Thyroid gland (tissue), 4 donors: Measurements from ENCODE around the gene DNM2. TPM values are rescaled to one million over a fixed set of nuclear protein-coding genes. Genes with fewer than 3 reads are reported as not detected.

Experiments
- DNase-seq, 2 donors: peaks; one replicate each; pipeline ENCODE4 v3.0.0-alpha.2; 2019
- H3K27ac ChIP-seq, 3 donors: fragments of 200-600 bp; sonication (generic); 1 replicate in 2 of 3; 2 replicates in 1 of 3; pipeline ENCODE4 v1.5.1; 2016 to 2019; ENCODE audit warnings: mild to moderate bottlenecking in 1 of 3, moderate library complexity in 1 of 3
- H3K27me3 ChIP-seq: fragments of 200-600 bp; sonication (generic); one replicate; pipeline ENCODE4 v1.5.1; 2019
- H3K36me3 ChIP-seq, 2 donors: fragments of 200-600 bp; sonication (generic); one replicate each; pipeline ENCODE4 v1.5.1; 2016 to 2019
- H3K4me1 ChIP-seq, 2 donors: fragments of 200-600 bp; sonication (generic); one replicate each; pipeline ENCODE4 v1.5.1; 2017 to 2019
- H3K4me3 ChIP-seq, 3 donors: fragments of 200-600 bp; sonication (generic); replicated peaks in 1 of 3; 1 replicate in 2 of 3; 2 replicates in 1 of 3; pipeline ENCODE4 v1.5.1; 2016; ENCODE audit warnings: mild to moderate bottlenecking in 1 of 3
- H3K9me3 ChIP-seq: fragments of 200-600 bp; sonication (generic); one replicate; pipeline ENCODE4 v1.5.1; 2017
- POLR2A ChIP-seq, 2 donors: fragments of 450-650 bp; IDR thresholded peaks; one replicate each; pipeline ENCODE4 v1.6.1; 2017; ENCODE audit warnings: antibody characterized with exemption in 2 of 2, mild to moderate bottlenecking in 2 of 2, moderate library complexity in 1 of 2
- WGBS, 2 donors: methylation state at CpG; one replicate each; pipeline ENCODE4 v1.1.5; 2017; 5-methylcytosine and 5-hydroxymethylcytosine counted together
- intact Hi-C: fragments of 100-400 bp; cut with DNase I; formaldehyde crosslinking; loops from one replicate; pipeline ENCODE4 v1.15.1; 2023
- total RNA-seq, 4 donors: library from RNA; depleted of rRNA; stranded (reverse); fragments of >200 nt; gene quantifications; one replicate each; pipeline ENCODE4 v1.2.3, GENCODE V29; 2016
- TF ChIP-seq, protein P1 (sequence below), 6 experiments: fragments of 200-600 bp in 3 of 6; fragments of 450-650 bp in 3 of 6; sonication (generic) in 3 of 6; IDR thresholded peaks; one replicate each; pipeline ENCODE4 v1.5.1; 2016 to 2019; ENCODE audit warnings: antibody characterized with exemption in 6 of 6, mild to moderate bottlenecking in 2 of 6, inconsistent platforms in 1 of 6, moderate library complexity in 1 of 6

The DNM2 gene
- total RNA-seq, 4 donors from 2014 or later = 95.1 to 155 (median 120) TPM

GRCh38 chr19:10686661-10687517 is 31.0 kb upstream of the DNM2 start:
- peaks cover 80 to 92% of the 10 kb centered on the region in 2 donors for H3K36me3 ChIP-seq
- no peaks in the 10 kb centered on the region for H3K4me1 ChIP-seq
- no peak overlapping the region for H3K4me3 ChIP-seq
- no peaks in the 10 kb centered on the region for H3K9me3 ChIP-seq
- intact Hi-C loops = no loop called here
- H3K27ac ChIP-seq = no peak overlapping the region
- no peaks in the 10 kb centered on the region for H3K27me3 ChIP-seq
- DNase-seq = no peak
- TF ChIP-seq, protein P1, sequence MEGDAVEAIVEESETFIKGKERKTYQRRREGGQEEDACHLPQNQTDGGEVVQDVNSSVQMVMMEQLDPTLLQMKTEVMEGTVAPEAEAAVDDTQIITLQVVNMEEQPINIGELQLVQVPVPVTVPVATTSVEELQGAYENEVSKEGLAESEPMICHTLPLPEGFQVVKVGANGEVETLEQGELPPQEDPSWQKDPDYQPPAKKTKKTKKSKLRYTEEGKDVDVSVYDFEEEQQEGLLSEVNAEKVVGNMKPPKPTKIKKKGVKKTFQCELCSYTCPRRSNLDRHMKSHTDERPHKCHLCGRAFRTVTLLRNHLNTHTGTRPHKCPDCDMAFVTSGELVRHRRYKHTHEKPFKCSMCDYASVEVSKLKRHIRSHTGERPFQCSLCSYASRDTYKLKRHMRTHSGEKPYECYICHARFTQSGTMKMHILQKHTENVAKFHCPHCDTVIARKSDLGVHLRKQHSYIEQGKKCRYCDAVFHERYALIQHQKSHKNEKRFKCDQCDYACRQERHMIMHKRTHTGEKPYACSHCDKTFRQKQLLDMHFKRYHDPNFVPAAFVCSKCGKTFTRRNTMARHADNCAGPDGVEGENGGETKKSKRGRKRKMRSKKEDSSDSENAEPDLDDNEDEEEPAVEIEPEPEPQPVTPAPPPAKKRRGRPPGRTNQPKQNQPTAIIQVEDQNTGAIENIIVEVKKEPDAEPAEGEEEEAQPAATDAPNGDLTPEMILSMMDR (IDR thresholded peaks at IDR 0.05) = no peak
- no peak for TF ChIP-seq POLR2A (IDR thresholded peaks at IDR 0.05)
- 86 to 93% methylated on average over 25 to 26 of the region's 31 CpGs for WGBS, 2 donors

GRCh38 chr19:10687518-10688288 is 30.2 kb upstream of the DNM2 start:
- Histone ChIP-seq H3K4me1 (no peaks in the 10 kb centered on the region), H3K27ac (no peak overlapping the region), H3K4me3 (no peak overlapping the region), H3K36me3 (peaks cover 72 to 90% of the 10 kb centered on the region in 2 donors), H3K9me3 (no peaks in the 10 kb centered on the region), H3K27me3 (no peaks in the 10 kb centered on the region)
- no peak for DNase-seq
- intact Hi-C loops = no loop called here
- TF ChIP-seq, protein P1 (IDR thresholded peaks at IDR 0.05) = no peak
- TF ChIP-seq POLR2A (IDR thresholded peaks at IDR 0.05) = no peak
- WGBS, 2 donors = 90 to 93% methylated on average over 22 to 24 of the region's 25 CpGs

DNA sequence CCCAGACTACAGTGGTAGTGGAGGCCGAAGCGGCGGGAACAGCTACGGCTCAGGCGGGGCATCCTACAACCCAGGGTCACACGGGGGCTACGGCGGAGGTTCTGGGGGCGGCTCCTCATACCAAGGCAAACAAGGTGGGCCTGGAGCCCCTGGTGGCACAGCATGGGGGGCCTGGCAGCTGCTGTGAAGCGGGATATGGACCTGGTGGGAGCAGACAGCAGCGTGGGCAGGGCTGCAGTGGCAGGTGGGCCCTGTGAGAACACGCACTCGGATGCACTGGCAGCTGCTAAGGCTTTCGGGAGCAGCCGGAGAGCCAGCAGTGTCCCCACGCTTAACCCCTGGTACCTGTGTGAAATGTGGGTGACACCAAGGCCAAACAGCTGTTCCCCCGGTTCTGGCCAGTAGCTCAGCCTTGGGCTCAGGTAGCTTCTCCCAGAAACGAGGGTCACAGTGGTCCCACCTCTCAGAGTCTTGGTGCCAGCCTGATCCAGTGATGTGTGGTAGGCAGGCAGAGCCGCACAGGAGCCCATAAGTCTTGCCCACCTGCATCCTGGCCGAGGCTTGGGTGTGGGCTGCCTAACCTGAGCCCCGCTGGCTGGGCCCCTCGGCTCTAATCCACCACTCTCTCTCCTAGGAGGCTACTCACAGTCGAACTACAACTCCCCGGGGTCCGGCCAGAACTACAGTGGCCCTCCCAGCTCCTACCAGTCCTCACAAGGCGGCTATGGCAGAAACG is 29.2 kb upstream of the DNM2 start:
- no peak for TF ChIP-seq POLR2A (IDR thresholded peaks at IDR 0.05)
- TF ChIP-seq, protein P1 (IDR thresholded peaks at IDR 0.05) = no peak
- no peaks in the 10 kb centered on the region for H3K4me1 ChIP-seq
- H3K4me3 ChIP-seq = no peak overlapping the region
- H3K9me3 ChIP-seq = no peaks in the 10 kb centered on the region
- peaks cover 62 to 80% of the 10 kb centered on the region in 2 donors for H3K36me3 ChIP-seq
- no peaks in the 10 kb centered on the region for H3K27me3 ChIP-seq
- no peak overlapping the region for H3K27ac ChIP-seq
- WGBS, 2 donors = 88 to 90% methylated on average over 13 to 22 of the region's 27 CpGs
- intact Hi-C loops = no loop called here
- DNase-seq = no peak

DNA sequence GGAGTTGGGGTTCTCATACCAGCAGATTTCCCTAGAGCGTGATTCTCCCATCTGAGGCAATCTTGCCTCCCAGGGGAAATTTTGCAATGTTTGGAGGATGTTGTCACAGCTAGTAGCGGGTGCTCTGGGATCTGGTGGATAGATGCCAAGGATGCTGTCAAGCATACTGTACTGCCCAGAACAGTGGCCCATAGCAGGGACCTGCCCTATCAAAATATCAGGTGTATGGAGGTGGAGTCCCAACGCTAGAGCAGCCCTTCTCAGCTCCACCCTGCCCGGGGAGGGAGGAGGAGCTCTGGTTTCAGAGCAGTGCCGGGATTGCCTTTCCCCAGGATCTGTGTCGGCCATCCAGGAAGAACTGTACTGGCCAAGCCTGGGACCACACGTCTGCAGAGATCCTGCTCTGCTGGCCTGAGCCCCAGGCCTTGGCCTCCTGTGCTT is 27.5 kb upstream of the DNM2 start:
- Histone ChIP-seq H3K9me3 (no peaks in the 10 kb centered on the region), H3K27ac (peak overlapping the region in 1 of 3 donors; percentile 40), H3K36me3 (peaks cover 46 to 65% of the 10 kb centered on the region in 2 donors), H3K27me3 (no peaks in the 10 kb centered on the region), H3K4me1 (peaks cover 3 to 4% of the 10 kb centered on the region in 2 donors), H3K4me3 (no peak overlapping the region)
- intact Hi-C loops = no loop called here
- 30 to 38% methylated on average over 5 to 7 of the region's 7 CpGs for whole genome bisulfite sequencing, 2 donors
- TF ChIP-seq, protein P1 (IDR thresholded peaks at IDR 0.05) = no peak
- TF ChIP-seq POLR2A (IDR thresholded peaks at IDR 0.05) = no peak
- DNase-seq = peak; percentile 78 to 90
